T-helper 17 cell (primary cell): ENCODE measurements around the gene FAM131A. TPM values are rescaled to one million over a fixed set of nuclear protein-coding genes. Genes with fewer than 3 reads are reported as not detected.

Source experiments
- ATAC-seq: fragments of 150-1000 bp; cut with Tn5 transposase; 2 replicates; pipeline ENCODE4 v1.10.0; 2021; ENCODE audit warnings: mild to moderate bottlenecking, moderate library complexity
- DNase-seq, 3 donors: peaks; one replicate each; pipeline versions ENCODE4 v3.0.0 to v3.0.0-alpha.2; 2020 to 2021
- H3K9me3 ChIP-seq: one replicate; pipeline ENCODE4 v1.7.0; 2013; ENCODE audit warnings: low read length, mild to moderate bottlenecking; ENCODE audit not compliant: control insufficient read depth, poor library complexity, severe bottlenecking
- H3K27ac Mint-ChIP-seq: one replicate; pipeline ENCODE4 v1.8.0; 2022; ENCODE audit warnings: mild to moderate bottlenecking, moderate library complexity, mixed read lengths
- H3K27me3 Mint-ChIP-seq: one replicate; pipeline ENCODE4 v1.8.0; 2022; ENCODE audit warnings: mixed read lengths
- H3K36me3 Mint-ChIP-seq: one replicate; pipeline ENCODE4 v1.8.0; 2022; ENCODE audit warnings: low read depth, mixed read lengths
- H3K4me1 Mint-ChIP-seq: one replicate; pipeline ENCODE4 v1.8.0; 2022; ENCODE audit warnings: mild to moderate bottlenecking, mixed read lengths
- H3K4me3 Mint-ChIP-seq: one replicate; pipeline ENCODE4 v1.8.0; 2022; ENCODE audit warnings: mild to moderate bottlenecking, moderate library complexity, mixed read lengths
- total RNA-seq, 4 donors: library from RNA in 2 of 4; stranded (reverse) in 2 of 4; gene quantifications; one replicate each; pipeline ENCODE4 v1.2.3 and lab custom pipeline; 2022 to 2026

Gene FAM131A, protein sequence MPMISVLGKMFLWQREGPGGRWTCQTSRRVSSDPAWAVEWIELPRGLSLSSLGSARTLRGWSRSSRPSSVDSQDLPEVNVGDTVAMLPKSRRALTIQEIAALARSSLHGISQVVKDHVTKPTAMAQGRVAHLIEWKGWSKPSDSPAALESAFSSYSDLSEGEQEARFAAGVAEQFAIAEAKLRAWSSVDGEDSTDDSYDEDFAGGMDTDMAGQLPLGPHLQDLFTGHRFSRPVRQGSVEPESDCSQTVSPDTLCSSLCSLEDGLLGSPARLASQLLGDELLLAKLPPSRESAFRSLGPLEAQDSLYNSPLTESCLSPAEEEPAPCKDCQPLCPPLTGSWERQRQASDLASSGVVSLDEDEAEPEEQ
- 10 to 100 TPM in 1 of 2 donors, 1 to 10 TPM in 1; 7.9 to 10.9 TPM for total RNA-seq
- total RNA-seq (lab: John Stamatoyannopoulos, UW), result 17.8 to 18.8 reads per million in 2 donors

DNA sequence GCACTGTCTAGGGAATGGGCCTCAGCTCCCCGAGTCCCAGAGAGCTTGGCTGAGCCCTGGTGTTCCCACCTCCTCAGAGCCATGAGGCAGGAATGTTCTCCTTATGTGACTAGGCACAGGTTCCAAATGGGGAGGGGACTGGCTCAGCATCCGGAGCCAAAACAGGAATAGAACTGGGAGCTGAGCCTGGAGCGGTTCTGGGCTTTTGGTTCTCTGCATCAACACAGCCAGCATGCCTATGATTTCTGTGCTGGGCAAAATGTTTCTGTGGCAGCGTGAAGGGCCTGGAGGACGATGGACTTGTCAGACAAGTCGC, at the start of gene FAM131A:
FAM131A (plus strand) TSS at position 202 of the 316 bp plus-strand sequence; CDS start at position 233, 31 bp downstream.
- ATAC-seq, result no peak
- Mint-ChIP-seq H3K27ac (peak within 1 kb of the TSS; percentile 95), H3K4me3 (peak within 1 kb of the TSS; percentile 93), H3K36me3 (peaks cover 19% of the 10 kb centered on the region), H3K4me1 (peaks cover 52% of the 10 kb centered on the region), H3K27me3 (peaks cover 7% of the 10 kb centered on the region)
- H3K9me3 ChIP-seq, result no peaks in the 10 kb centered on the region
- DNase-seq, result no peak

- H3K27ac Mint-ChIP-seq, result no peak overlapping the region
- peaks cover 36% of the 10 kb centered on the region for H3K27me3 Mint-ChIP-seq
- H3K9me3 ChIP-seq, result no peaks in the 10 kb centered on the region
- H3K36me3 Mint-ChIP-seq, result peaks cover 5% of the 10 kb centered on the region
- H3K4me3 Mint-ChIP-seq, result no peak overlapping the region
- peaks cover 2% of the 10 kb centered on the region for H3K4me1 Mint-ChIP-seq
- DNase-seq (peak in 2 of 3 donors; percentile 33 to 45), ATAC-seq (peak; percentile 73)
Measured at GRCh38 chr3:184289426-184289938, 47.9 kb upstream of the FAM131A start.

DNA sequence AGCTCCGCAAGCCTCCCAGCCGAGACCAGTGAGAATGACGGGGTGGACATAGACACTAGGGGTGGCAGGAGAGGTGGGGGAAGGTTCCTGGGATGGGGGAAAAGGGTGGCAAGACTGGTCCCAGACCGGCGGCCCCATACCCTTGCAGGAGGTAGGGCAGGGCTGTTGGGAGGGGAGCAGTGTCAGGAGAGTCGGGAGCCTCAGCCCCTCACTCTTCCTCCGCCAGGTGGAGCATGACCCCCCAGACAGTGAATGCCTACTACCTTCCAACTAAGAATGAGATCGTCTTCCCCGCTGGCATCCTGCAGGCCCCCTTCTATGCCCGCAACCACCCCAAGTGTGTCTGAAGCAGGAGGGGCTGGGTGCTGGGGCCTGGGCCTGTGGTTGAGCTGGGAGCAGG, 47.1 kb upstream of the FAM131A start:
- H3K27ac Mint-ChIP-seq, result no peak overlapping the region
- peaks cover 29% of the 10 kb centered on the region for H3K27me3 Mint-ChIP-seq
- ATAC-seq, result no peak
- H3K4me1 Mint-ChIP-seq, result peaks cover 2% of the 10 kb centered on the region
- DNase-seq, result no peak
- no peak overlapping the region for H3K4me3 Mint-ChIP-seq
- H3K9me3 ChIP-seq, result no peaks in the 10 kb centered on the region
- peaks cover 5% of the 10 kb centered on the region for H3K36me3 Mint-ChIP-seq

DNA sequence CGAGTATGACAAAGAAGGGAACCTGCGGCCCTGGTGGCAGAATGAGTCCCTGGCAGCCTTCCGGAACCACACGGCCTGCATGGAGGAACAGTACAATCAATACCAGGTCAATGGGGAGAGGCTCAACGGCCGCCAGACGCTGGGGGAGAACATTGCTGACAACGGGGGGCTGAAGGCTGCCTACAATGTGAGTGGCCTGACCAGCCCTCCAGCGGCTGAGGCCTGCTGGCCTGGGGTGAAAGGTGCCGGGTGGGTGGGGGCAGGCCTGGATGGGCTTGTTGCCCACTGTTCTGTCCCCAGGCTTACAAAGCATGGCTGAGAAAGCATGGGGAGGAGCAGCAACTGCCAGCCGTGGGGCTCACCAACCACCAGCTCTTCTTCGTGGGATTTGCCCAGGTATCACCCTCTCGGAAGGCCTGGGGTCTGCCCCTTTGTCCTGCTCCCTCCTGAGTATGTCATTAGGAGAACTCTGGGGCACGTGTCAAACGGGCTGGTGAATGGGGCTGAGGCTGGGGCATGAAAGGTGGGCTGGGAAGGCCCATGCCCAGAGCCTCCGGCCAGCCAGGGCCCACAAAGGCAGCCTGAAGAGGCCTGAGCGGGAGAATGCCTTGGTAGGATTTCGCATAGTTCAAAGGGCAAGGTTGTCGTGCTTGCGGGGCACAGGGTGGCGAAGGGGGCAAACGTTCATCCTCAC, 46.2 kb upstream of the FAM131A start:
- Mint-ChIP-seq H3K27ac (no peak overlapping the region), H3K4me1 (peaks cover under 1% of the 10 kb centered on the region), H3K4me3 (no peak overlapping the region), H3K36me3 (peaks cover 1% of the 10 kb centered on the region), H3K27me3 (peaks cover 20% of the 10 kb centered on the region)
- DNase-seq, result no peak
- no peak for ATAC-seq
- no peaks in the 10 kb centered on the region for H3K9me3 ChIP-seq

DNA sequence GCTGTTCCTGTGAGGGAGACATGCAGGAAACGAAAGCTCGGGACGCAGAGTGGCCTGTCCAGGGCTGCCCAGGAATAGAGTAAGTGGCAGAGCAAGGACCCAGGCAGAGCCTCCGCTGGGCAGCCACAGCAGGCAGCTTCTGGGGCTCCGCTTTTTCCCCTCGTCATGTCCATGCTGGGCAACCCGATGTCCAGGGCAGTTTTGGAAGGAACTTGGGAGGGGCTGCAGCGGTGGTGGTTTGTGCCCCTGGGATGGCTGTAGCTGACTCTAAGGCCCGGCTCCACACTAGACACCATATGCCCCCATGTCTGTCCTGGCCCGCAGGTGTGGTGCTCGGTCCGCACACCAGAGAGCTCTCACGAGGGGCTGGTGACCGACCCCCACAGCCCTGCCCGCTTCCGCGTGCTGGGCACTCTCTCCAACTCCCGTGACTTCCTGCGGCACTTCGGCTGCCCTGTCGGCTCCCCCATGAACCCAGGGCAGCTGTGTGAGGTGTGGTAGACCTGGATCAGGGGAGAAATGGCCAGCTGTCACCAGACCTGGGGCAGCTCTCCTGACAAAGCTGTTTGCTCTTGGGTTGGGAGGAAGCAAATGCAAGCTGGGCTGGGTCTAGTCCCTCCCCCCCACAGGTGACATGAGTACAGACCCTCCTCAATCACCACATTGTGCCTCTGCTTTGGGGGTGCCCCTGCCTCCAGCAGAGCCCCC, 45.5 kb upstream of the FAM131A start:
- ATAC-seq (no peak), DNase-seq (no peak)
- H3K4me1 Mint-ChIP-seq, result no peaks in the 10 kb centered on the region
- no peak overlapping the region for H3K27ac Mint-ChIP-seq
- H3K36me3 Mint-ChIP-seq, result no peaks in the 10 kb centered on the region
- no peaks in the 10 kb centered on the region for H3K9me3 ChIP-seq
- H3K4me3 Mint-ChIP-seq, result no peak overlapping the region
- H3K27me3 Mint-ChIP-seq, result peaks cover 13% of the 10 kb centered on the region

- DNase-seq, result no peak
- no peak overlapping the region for H3K4me3 Mint-ChIP-seq
- no peak for ATAC-seq
- H3K9me3 ChIP-seq, result no peaks in the 10 kb centered on the region
- H3K27me3 Mint-ChIP-seq, result peaks cover 6% of the 10 kb centered on the region
- peaks cover 9% of the 10 kb centered on the region for H3K4me1 Mint-ChIP-seq
- H3K36me3 Mint-ChIP-seq, result no peaks in the 10 kb centered on the region
- no peak overlapping the region for H3K27ac Mint-ChIP-seq
Measured at GRCh38 chr3:184295771-184296170, 41.6 kb upstream of the FAM131A start.

DNA sequence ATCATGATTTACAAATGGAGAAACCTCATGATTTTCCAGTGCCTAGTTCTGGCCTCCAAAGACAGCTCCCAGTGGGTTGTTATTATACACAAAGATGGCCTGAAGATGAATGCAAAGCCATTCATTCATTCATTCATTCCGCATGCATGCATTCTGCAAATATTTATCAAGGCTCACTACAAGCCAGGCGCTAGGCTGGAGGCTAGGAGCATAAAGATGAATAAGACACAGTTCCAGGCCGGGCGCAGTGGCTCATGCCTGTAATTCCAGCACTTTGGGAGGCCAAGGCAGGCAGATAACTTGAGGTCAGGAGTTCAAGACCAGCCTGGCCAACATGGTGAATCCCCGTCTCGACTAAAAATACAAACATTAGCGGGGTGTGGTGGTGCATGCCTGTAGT, 40.8 kb upstream of the FAM131A start:
- H3K27me3 Mint-ChIP-seq, result peaks cover 6% of the 10 kb centered on the region
- ATAC-seq (no peak), DNase-seq (no peak)
- no peaks in the 10 kb centered on the region for H3K36me3 Mint-ChIP-seq
- H3K27ac Mint-ChIP-seq, result no peak overlapping the region
- no peaks in the 10 kb centered on the region for H3K9me3 ChIP-seq
- H3K4me3 Mint-ChIP-seq, result no peak overlapping the region
- peaks cover 11% of the 10 kb centered on the region for H3K4me1 Mint-ChIP-seq

DNA sequence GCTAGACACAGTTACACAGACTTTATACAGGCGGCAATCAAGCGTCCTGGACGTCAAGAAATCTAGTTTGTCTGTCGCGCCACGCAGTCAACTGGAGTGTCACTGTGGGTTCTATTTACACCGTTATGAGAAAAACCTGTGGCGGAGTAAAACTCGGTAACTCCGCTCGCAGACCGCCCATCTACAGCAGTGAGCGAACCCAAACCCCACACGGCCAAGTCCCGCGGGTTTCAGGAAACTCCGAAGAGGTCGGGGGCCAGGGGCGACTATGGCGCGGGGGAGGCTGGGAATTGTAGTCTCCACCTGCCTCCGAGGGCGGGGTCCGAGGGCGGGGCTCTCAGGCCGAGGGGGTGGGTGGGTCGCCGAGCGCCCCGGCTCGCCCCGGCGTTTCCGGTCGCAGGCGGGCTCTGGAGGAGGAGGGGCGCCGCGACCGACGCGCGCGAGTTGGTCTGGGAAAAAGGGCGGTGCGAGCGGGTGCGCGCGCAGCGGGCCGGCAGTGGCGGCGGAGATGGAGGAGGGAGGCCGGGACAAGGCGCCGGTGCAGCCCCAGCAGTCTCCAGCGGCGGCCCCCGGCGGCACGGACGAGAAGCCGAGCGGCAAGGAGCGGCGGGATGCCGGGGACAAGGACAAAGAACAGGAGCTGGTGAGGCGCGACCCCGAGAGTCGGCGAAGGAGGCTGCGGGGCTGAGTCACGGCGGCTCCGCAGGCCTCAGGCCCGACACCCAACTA, 38.5 kb upstream of the FAM131A start, which contains the start of gene PSMD2:
PSMD2 (plus strand) TSS at position 483 of the 729 bp plus-strand sequence; CDS start at position 509, 26 bp downstream.
- Mint-ChIP-seq H3K27me3 (no peaks in the 10 kb centered on the region), H3K36me3 (no peaks in the 10 kb centered on the region), H3K4me1 (peaks cover 16% of the 10 kb centered on the region), H3K27ac (peak within 1 kb of the TSS; percentile 91), H3K4me3 (peak within 1 kb of the TSS; percentile 92)
- peak; percentile 96 for ATAC-seq
- no peaks in the 10 kb centered on the region for H3K9me3 ChIP-seq
- peak; percentile 95 to 98 (median 98) for DNase-seq

- DNase-seq, result no peak
- Mint-ChIP-seq H3K36me3 (peaks cover 4% of the 10 kb centered on the region), H3K27me3 (no peaks in the 10 kb centered on the region), H3K4me1 (peaks cover 18% of the 10 kb centered on the region), H3K27ac (peak overlapping the region; percentile 91), H3K4me3 (peak overlapping the region; percentile 92)
- ATAC-seq, result no peak
- no peaks in the 10 kb centered on the region for H3K9me3 ChIP-seq
Measured at GRCh38 chr3:184299488-184300377, 37.7 kb upstream of the FAM131A start.

- ATAC-seq, result no peak
- Mint-ChIP-seq H3K36me3 (peaks cover 4% of the 10 kb centered on the region), H3K27me3 (no peaks in the 10 kb centered on the region), H3K27ac (peak overlapping the region; percentile 91), H3K4me1 (peaks cover 18% of the 10 kb centered on the region), H3K4me3 (peak overlapping the region; percentile 92)
- DNase-seq, result no peak
- H3K9me3 ChIP-seq, result no peaks in the 10 kb centered on the region
Measured at GRCh38 chr3:184300378-184300720, 37.1 kb upstream of the FAM131A start.

GRCh38 chr3:184305577-184305976, 31.8 kb upstream of the FAM131A start:
- Mint-ChIP-seq H3K4me3 (no peak overlapping the region), H3K36me3 (peaks cover 17% of the 10 kb centered on the region), H3K27ac (no peak overlapping the region), H3K4me1 (peaks cover 19% of the 10 kb centered on the region), H3K27me3 (no peaks in the 10 kb centered on the region)
- no peaks in the 10 kb centered on the region for H3K9me3 ChIP-seq
- ATAC-seq (peak; percentile 51), DNase-seq (no peak)
